Dendritic cell treated with granulocyte-macrophage colony-stimulating factor and Interleukin-4, amounts not matched to agents 40 ng/mL and 50 ng/mL, for 4 days (primary cell): ENCODE results near the gene MARCHF6.
"Not testable (repeated sequence)": the region's sequence is repeated elsewhere in the genome, so short reads cannot be mapped to it uniquely, and the experiment has no call there.

Experiments used
- H3K27ac Mint-ChIP-seq: one replicate; pipeline ENCODE4 v1.8.0; 2022; ENCODE audit warnings: mild to moderate bottlenecking, mixed read lengths
- H3K27me3 Mint-ChIP-seq: one replicate; pipeline ENCODE4 v1.8.0; 2022; ENCODE audit warnings: mild to moderate bottlenecking, mixed read lengths
- H3K36me3 Mint-ChIP-seq: one replicate; pipeline ENCODE4 v1.8.0; 2022; ENCODE audit warnings: low read depth, mixed read lengths
- H3K4me1 Mint-ChIP-seq: one replicate; pipeline ENCODE4 v1.8.0; 2022; ENCODE audit warnings: low read depth, mixed read lengths
- H3K4me3 Mint-ChIP-seq: one replicate; pipeline ENCODE4 v1.8.0; 2022; ENCODE audit warnings: mild to moderate bottlenecking, moderate library complexity, mixed read lengths
- H3K9me3 Mint-ChIP-seq: one replicate; pipeline ENCODE4 v1.8.0; 2022; ENCODE audit warnings: mixed read lengths
- intact Hi-C: fragments of 100-400 bp; cut with micrococcal nuclease; formaldehyde crosslinking; loops from one replicate; pipeline ENCODE4 v1.15.0; 2022

The MARCHF6 gene

DNA sequence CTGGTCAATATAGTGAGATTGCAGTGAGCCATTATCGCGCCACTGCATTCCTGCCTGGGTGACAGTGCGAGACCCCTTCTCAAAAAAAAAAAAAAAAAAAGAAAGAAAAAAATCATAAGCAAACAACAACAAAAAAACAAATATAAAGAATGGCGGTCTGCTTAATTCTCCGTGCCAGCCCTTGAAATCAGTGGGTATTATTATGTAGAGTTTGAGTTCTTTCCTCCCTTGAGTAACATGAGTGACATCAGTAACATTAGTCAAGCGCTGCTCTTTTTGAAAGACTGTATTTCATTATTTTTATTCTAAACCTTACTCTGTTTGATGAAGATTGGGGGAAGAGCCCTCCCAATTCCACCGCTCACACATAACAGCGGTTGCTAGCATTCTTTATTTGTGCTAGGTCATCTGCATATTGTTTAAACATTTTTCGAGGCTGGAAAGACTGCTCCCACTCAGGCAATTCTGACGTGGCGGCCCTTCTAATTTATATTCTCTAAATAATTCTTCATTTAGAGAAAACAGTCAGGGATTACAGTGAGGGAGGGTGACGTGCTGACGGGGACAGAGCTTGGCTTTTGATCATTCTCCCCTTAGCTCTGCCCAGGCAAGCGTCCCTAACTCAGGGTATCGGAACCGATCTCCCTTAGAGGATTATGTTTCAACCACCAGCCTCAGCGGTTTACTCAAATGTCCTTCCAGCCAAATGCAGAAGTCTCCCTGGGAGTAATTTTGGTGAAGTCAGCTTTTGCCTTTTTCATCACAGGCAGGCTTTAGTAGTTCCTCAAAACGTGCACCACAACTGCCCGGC, 860 bp upstream of the MARCHF6 start:
- Mint-ChIP-seq H3K9me3 (no peaks in the 10 kb centered on the region), H3K4me1 (peaks cover 11% of the 10 kb centered on the region), H3K36me3 (peaks cover 14% of the 10 kb centered on the region), H3K4me3 (peak overlapping the region; percentile 88), H3K27me3 (no peaks in the 10 kb centered on the region), H3K27ac (peak overlapping the region; percentile 98)
- intact Hi-C loops = no loop called here

DNA sequence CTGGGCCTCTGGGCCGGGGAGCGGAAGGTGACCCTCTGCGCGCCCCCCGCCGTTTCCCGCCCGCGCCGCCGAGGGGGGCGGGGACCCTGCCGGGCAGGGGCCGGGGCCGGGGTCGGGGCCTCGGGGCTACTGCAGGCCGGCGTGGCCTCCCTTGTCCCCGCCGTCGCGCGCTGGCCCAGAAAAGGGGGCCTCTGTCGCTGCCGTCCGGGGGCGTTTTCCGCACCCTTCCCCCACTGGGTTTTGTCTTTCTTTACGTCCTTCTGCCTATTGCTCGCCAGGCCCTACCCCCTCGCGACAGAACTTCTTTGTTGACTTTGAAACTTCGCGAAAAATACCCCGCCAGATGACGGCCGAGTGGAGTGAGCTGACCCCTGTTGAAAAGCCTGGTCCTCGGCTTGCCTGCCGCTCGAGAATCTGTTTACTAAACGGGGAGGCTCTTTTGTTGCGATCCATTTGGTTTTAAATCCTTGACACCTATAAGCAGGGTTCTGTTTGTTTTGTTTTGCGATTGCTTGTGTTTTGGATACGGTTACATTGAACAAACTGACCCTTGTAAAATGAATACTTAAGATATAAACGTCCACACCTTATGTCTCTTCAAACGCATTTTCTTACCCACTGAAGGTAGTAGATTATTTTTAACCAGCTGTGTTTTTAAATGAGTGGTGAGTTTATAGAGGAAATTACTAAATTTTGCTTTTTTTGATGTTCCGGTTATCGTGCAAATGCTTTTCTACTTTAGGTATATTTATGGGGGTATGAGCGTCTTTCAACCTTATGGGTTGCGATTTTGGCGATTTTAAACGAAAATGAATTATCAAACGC, 765 bp downstream of the MARCHF6 start:
- intact Hi-C loops = no loop called here
- peaks cover 17% of the 10 kb centered on the region for H3K4me1 Mint-ChIP-seq
- peaks cover 14% of the 10 kb centered on the region for H3K36me3 Mint-ChIP-seq
- H3K27ac Mint-ChIP-seq = peak overlapping the region; percentile 98
- no peaks in the 10 kb centered on the region for H3K9me3 Mint-ChIP-seq
- no peaks in the 10 kb centered on the region for H3K27me3 Mint-ChIP-seq
- H3K4me3 Mint-ChIP-seq = peak overlapping the region; percentile 100

DNA sequence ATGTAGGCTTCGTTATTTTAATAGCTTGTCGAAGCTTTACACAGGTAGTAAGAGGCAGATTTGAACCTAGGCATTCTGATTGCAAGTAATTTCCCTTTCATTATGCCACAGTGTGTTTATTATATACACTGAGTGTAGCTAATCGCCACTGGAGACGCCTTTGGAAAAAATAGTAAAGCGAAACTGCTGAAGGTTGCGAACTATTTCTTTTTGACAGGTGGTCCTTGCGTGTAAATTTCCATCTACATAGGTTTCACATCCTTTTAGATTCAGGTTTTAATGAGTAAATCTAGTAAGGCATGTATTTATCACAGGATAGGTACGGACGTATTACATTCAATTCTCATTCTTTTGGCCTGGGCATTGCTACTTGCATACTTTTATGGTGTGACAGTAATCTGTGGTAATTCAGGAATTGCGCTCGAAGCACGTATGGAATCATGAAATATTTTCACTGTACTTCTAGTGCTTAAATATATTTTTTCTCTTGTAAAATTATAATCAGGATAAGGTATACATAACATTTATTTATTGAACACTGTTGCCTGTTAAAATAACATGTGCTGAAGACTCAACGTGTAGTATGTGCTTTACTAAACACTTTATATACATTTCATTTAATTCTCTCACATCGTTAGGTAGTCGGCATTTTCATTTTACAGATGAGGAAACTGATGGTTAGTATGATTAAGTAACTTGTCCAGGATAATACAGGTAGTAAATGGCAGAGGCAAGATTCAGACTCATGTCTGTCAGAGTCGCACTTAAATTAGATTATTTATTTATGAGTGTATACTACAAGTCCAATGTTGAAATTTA, 1.8 kb downstream of the MARCHF6 start:
- H3K36me3 Mint-ChIP-seq = peaks cover 14% of the 10 kb centered on the region

DNA sequence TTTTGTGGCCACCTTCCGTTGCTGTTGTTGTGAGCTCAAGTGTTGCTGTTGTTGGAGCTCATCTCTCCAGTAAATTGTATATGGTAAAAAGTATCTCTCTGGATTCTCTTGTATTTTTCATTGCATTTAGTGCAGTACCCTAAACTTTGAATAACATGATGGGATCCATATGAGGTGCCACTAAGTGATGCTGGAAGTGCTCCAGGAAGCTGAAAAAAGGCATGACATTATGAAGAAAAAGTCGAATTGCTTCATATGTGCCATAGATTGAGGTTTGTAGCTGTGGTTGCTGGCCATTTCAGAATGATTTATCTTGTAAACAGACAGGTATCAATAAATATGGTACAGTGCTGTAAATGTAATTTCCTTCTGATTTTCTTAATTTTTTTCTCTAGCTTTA, 5.5 kb downstream of the MARCHF6 start:
- no peaks in the 10 kb centered on the region for H3K9me3 Mint-ChIP-seq
- peaks cover 29% of the 10 kb centered on the region for H3K4me1 Mint-ChIP-seq
- no peak overlapping the region for H3K27ac Mint-ChIP-seq
- intact Hi-C loops = loop anchor here (5.0 kb wide), 1 partner anchor 107 kb away; the partner anchor contains the start of gene CCT5
- H3K36me3 Mint-ChIP-seq = peaks cover 6% of the 10 kb centered on the region
- H3K4me3 Mint-ChIP-seq = no peak overlapping the region
- H3K27me3 Mint-ChIP-seq = no peaks in the 10 kb centered on the region

More for the DNA sequence above, 1.8 kb downstream of the MARCHF6 start:
- Mint-ChIP-seq H3K4me3 (peak overlapping the region; percentile 100), H3K4me1 (peaks cover 20% of the 10 kb centered on the region), H3K27me3 (no peaks in the 10 kb centered on the region), H3K9me3 (no peaks in the 10 kb centered on the region), H3K27ac (peak overlapping the region; percentile 98)
- intact Hi-C loops = loop anchor here (5.0 kb wide), 1 partner anchor 103 kb away; the partner anchor contains the start of gene CCT5

DNA sequence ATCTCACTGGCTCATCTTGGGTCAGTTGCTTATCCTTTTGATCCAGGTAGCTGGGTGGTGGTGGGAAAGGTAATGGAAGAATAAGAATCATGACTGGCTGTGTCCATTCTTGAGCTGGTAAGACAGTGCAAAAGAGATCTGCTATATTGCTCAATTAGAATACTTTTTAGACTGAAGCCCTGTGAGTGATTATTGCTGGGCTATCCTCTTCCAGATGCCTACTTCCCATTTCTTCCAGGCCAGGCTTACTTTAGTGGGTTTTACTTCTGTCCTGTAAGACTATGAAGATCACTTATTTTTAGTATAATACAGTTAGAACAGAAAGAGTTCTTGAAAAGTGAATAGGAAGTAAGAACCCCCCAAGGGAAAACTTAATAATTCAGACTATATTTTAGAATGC, 7.2 kb downstream of the MARCHF6 start:
- Mint-ChIP-seq H3K27me3 (no peaks in the 10 kb centered on the region), H3K4me1 (peaks cover 29% of the 10 kb centered on the region), H3K4me3 (no peak overlapping the region), H3K27ac (peak overlapping the region; percentile 23), H3K36me3 (peaks cover 7% of the 10 kb centered on the region), H3K9me3 (no peaks in the 10 kb centered on the region)
- intact Hi-C loops = loop anchor here (5.0 kb wide), 1 partner anchor 78 kb away; no protein-coding TSS in a partner anchor

DNA sequence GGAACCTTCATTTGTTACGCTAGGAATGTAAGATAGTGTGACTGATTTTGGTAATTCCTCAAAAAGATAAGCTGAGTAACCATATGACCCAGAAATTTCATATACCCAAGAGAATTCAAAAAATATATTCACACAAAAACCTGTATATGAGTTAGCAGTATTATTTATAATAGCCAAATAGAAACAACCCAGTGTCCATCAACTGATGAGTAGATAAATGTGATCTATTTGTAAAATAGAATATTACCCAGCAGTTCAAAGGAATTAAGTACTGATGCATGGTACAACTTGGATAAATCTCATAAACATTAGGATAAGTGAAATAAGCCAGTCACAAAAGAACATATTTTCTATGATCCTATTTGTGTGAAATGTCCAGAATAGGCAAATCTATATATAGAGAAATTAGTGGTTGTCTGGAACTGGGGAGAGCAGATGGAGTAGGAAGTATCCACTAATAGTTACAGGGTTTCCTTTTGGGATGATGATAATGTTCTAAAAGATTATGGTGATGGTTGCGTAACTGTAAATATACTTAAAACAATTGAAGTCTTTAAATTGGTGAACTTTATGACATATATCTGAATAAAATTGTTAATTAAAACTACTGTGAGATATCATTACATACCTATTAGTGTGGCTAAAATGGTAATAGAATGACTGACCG, 10.2 kb downstream of the MARCHF6 start:
- Mint-ChIP-seq H3K4me1 (peaks cover 41% of the 10 kb centered on the region), H3K9me3 (no peaks in the 10 kb centered on the region), H3K27ac (no peak overlapping the region), H3K4me3 (no peak overlapping the region), H3K27me3 (no peaks in the 10 kb centered on the region), H3K36me3 (peaks cover 10% of the 10 kb centered on the region)
- intact Hi-C loops = loop anchor here (5.0 kb wide), 1 partner anchor 81 kb away; no protein-coding TSS in a partner anchor

DNA sequence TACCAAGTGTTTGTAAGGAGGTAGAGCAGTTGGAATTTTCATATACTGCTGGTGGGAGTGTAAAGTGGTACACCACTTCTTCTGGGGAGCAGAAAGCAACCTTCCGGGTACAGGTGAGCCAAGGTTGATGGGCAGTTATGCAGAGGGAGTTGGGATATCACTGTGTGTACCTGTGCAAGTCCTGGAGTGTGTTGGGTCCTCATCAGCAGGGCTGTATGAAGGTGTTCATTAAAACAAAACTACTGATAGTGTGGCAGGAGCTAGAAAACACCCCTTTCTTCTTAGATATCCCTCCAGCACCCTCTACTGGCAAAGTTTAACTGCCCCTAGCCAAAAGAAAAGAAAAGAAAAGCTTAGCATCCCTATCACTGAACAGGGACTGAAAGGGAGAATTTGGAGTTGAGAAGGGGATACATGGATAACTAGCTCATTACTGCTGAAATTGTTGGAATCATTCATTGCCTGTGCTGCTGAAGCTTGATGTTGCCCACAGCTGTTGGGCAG, 10.7 kb downstream of the MARCHF6 start:
- no peaks in the 10 kb centered on the region for H3K9me3 Mint-ChIP-seq
- peaks cover 12% of the 10 kb centered on the region for H3K36me3 Mint-ChIP-seq
- H3K27me3 Mint-ChIP-seq = no peaks in the 10 kb centered on the region
- intact Hi-C loops = loop anchor here (5.0 kb wide), 1 partner anchor 82 kb away; no protein-coding TSS in a partner anchor
- peaks cover 46% of the 10 kb centered on the region for H3K4me1 Mint-ChIP-seq
- no peak overlapping the region for H3K27ac Mint-ChIP-seq
- no peak overlapping the region for H3K4me3 Mint-ChIP-seq

DNA sequence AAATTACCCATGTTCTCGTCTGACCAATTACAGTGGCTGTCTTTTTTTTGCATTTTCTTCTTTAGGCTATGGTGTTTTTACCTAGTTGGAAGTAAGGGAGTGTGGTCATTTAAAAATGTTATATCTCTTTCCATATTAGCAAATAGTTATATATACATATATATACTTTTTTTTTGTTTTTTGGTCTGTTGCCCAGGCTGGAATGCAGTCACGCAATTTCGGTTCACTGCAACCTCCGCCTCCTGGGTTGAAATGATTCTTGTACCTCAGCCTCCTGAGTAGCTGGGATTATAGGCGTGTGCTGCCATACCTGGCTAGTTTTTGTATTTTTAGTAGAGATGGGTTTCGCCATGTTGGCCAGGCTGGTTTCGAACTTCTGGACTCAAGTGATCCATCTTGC, 12.3 kb downstream of the MARCHF6 start:
- H3K4me1 Mint-ChIP-seq = peaks cover 46% of the 10 kb centered on the region
- no peaks in the 10 kb centered on the region for H3K9me3 Mint-ChIP-seq
- H3K27ac Mint-ChIP-seq = no peak overlapping the region
- H3K36me3 Mint-ChIP-seq = peaks cover 12% of the 10 kb centered on the region
- H3K27me3 Mint-ChIP-seq = no peaks in the 10 kb centered on the region
- intact Hi-C loops = loop anchor here (5.0 kb wide), 1 partner anchor 57 kb away; no protein-coding TSS in a partner anchor
- no peak overlapping the region for H3K4me3 Mint-ChIP-seq

DNA sequence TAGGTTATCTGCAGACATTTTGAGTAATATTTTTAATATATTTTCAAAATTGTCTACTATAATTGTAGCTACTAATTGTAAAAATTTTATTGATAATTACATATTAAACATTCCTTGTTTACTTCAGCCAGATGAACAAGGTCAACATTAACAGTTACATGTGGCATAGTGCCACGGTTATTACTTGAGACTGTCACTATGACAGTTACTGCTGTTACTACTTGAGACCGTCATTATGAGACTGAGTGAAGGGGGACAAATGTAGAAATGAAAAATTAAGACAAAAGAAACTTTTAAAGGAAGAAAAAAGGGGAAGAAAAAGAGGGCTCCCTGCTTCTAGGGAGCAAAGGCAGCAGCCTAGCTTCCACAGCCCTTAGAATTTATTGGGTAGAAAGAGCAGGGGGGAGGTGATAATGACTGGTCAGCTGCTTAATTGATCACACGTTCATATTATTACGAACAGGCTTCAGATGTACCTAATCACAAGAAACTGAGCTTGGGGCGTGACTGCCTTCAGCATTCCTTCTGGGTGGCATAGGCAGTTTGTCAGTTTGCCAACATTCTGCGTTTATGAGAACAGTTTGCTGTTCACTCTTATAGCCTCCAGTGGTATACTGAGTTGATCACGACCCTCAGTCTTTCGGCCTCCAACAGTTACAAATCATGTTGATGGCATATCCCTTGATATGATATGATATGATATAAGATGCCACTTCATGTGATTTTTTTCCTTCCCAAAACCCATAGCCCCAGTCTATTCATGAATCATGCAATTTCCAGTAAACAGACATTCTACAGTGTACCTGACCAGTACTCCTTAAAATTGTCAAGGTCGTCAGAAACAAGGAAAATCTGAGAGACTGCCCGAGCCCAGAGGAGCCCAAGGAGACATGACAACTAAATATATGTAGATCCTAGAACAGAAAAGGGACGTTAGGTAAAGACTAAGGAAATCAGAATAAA, 13.1 kb downstream of the MARCHF6 start:
- no peak overlapping the region for H3K4me3 Mint-ChIP-seq
- H3K27ac Mint-ChIP-seq = peak overlapping the region; percentile 16
- no peaks in the 10 kb centered on the region for H3K27me3 Mint-ChIP-seq
- H3K36me3 Mint-ChIP-seq = peaks cover 12% of the 10 kb centered on the region
- intact Hi-C loops = loop anchor here (5.0 kb wide), 1 partner anchor 56 kb away; no protein-coding TSS in a partner anchor
- H3K4me1 Mint-ChIP-seq = peaks cover 44% of the 10 kb centered on the region
- H3K9me3 Mint-ChIP-seq = no peaks in the 10 kb centered on the region

DNA sequence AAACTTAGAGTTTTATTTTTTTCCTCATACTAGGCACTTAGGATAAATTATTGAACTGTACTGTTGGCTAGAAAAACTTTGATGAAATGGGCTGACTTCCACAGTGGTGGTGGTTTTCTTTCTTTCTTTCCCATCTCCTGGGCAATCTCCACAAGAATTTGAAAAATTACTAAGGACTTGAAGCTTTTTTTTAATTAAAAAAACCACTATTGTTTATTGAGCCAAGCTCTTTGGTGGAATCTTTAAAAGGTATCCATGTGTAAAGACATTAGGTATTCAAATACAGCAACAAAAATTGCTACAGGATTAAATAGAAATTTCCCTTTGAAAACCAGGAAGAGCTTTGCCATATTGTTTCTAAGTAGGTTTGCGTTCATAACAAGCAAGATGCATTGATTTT, 14.1 kb downstream of the MARCHF6 start:
- Mint-ChIP-seq H3K27me3 (no peaks in the 10 kb centered on the region), H3K36me3 (peaks cover 12% of the 10 kb centered on the region), H3K27ac (no peak overlapping the region)

DNA sequence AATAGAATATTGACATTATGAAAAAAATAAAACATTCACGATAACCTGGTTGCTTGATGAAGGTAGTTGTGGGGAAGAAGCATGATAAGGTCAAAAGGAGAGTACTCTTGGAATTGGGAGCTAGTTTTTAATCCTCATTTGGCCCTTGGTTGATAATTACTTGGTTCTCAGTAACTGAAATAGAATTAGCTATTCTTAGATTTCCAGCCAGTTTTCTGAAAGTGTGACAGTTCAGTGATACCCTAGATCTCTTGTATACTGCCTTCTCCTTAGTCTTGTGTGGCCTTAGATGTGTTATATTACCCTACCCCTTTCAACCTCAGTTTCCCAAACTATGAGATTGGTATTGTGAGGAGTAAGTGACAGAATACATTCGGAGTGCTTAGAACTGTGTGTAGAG, 17.4 kb downstream of the MARCHF6 start:
- H3K4me3 Mint-ChIP-seq = no peak overlapping the region
- H3K27ac Mint-ChIP-seq = no peak overlapping the region
- peaks cover 20% of the 10 kb centered on the region for H3K36me3 Mint-ChIP-seq
- intact Hi-C loops = no loop called here
- H3K27me3 Mint-ChIP-seq = no peaks in the 10 kb centered on the region
- no peaks in the 10 kb centered on the region for H3K9me3 Mint-ChIP-seq
- H3K4me1 Mint-ChIP-seq = peaks cover 61% of the 10 kb centered on the region

More for the DNA sequence above, 14.1 kb downstream of the MARCHF6 start:
- intact Hi-C loops = loop anchor here (5.0 kb wide), 1 partner anchor 55 kb away; no protein-coding TSS in a partner anchor
- Mint-ChIP-seq H3K9me3 (no peaks in the 10 kb centered on the region), H3K4me3 (no peak overlapping the region), H3K4me1 (peaks cover 40% of the 10 kb centered on the region)

DNA sequence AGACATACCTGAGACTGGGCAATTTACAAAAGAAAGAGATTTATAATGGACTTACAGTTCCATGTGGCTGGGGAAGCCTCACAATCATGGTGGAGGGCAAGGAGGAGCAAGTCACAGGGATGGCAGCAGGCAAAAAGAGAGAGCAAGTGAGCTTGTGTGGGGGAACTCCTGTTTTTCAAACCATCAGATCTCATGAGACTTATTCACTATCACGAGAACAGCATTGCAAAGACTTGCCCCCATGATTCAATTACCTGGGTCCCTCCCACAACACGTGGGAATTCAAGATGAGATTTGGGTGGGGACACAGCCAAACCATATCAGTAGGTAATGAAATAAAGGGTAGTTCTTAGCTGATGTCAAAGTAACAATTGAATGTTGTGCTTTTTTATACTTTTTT, 17.9 kb downstream of the MARCHF6 start:
- H3K27me3 Mint-ChIP-seq, intact Hi-C loops, H3K9me3 Mint-ChIP-seq, H3K4me3 Mint-ChIP-seq, H3K27ac Mint-ChIP-seq: not testable (repeated sequence)
- Mint-ChIP-seq H3K36me3 (peaks cover 25% of the 10 kb centered on the region), H3K4me1 (peaks cover 63% of the 10 kb centered on the region)
